Measurements from ENCODE around the gene ZSWIM4.
A peak's percentile ranks its signal among the peaks of the same experiment; 100 is the strongest.
"Not testable (repeated sequence)": the region's sequence is repeated elsewhere in the genome, so short reads cannot be mapped to it uniquely, and the experiment has no call there.

The ZSWIM4 gene

DNA sequence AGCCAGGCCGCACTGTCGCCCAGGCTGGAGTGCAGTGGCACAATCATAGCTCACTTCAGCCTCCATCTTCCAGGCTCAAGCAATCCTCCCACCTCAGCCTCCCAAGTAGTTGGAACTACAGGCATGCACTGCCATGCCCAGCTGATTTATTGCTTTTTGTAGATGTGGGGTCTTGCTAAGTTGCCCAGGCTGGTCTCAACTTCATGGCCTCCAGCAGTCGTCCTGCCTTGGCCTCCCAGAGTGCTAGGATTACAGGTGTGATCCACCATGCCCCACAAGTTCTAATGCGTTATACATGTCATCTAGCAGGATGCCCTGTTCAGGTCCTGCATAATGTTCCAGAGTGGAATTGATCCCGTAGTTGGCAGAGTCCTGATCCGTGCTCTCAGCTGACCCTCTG lies 16.4 kb upstream of the ZSWIM4 start:
- DNase-seq, result no peak

DNA sequence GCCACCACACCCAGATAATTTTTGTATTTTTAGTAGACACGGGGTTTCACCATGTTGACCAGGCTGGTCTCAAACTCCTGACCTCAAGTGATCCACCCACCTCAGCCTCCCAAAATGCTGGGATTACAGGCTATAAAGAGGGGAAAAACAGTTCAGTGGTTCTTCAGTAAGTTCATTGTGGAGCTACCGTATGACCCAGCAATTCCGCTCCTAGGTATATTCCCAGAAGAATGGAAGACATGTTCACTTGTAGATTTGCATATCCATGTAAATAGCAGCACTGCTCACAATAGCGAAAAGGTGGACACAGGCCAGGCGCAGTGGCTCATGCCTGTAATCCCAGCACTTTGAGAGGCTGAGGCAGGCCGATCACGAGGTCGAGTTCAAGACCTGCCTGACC lies 15.4 kb upstream of the ZSWIM4 start:
- DNase-seq, result not testable (repeated sequence)

DNA sequence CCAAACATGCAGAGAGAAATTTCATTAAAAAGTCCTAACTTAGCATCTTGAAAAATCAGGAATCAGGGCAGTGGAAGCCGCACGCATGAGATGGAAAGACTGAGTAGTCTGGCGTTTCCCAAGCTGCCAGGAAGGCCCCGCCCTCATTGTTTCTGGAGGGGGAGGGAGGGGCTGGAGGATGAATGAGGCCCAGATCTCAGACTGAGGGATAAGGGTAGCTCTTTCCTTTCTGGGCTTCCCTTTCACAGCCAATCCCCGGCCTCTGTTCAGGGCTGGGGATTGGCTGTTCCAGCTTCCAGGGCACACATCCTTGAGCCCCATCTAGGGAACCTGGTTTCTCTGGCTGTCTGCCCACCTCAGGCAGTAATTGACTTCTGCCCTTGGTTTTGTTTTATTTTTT lies 13.7 kb upstream of the ZSWIM4 start:
- peak; percentile 88 for DNase-seq

DNA sequence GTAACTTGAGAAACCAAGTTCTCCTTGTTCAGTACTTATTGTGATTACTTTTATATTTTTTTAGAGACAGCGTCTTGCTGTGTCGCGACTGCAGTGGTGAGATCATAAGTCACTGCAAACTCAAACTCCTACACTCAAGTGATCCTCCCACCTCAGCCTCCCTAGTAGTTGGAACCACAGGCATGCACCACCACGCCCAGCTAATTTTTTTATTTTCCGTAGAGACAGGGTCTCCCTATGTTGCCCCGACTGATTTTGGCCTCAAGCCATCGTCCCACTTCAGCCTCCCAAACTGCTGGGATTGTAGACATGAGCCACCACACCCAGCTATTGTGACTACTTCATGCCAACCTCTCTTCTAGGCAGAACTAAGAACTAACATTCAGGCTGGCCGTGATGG lies 12.7 kb upstream of the ZSWIM4 start:
- no peak for DNase-seq

DNA sequence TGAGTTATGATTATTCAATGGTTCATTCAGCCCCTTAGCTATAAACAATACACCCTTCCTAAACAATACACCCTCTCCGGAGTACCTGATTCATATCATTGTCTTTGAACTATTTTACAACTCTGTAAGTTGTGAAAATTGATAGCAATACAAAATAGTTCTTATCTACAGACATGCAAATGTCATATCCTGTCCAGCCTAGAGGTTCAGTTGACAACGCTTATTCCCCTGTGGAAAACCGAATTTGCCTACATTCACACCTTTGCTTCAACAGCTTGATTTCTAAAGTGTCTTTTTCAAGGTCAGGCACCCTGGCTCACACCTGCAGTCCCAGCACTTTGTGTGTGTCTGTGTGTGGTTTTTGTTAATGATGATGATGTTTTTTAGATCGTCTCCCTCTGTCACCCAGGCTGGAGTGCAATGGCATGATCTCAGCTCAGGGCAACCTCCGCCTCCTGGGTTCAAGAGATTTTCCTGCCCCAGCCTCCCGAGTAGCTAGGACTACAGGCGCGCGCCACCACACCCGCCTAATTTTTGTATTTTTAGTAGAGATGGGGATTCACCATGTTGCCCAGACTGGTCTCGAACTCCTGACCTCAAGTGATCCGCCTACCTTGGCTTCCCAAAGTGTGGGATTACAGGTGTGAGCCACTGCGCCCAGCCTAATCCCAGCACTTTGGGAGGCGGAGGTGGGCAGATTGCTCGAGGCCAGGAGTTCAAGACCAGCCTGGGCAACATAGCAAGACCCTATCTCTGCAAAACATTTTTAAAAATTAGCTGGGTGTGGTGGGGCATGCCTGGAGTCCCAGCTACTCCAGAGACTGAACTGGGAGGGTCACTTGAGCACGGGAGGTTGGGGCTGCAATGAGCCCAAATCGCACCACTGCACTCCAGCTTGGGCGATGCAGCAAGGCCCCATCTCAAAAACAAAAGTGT lies 11.4 kb upstream of the ZSWIM4 start:
- DNase-seq, result no peak

DNA sequence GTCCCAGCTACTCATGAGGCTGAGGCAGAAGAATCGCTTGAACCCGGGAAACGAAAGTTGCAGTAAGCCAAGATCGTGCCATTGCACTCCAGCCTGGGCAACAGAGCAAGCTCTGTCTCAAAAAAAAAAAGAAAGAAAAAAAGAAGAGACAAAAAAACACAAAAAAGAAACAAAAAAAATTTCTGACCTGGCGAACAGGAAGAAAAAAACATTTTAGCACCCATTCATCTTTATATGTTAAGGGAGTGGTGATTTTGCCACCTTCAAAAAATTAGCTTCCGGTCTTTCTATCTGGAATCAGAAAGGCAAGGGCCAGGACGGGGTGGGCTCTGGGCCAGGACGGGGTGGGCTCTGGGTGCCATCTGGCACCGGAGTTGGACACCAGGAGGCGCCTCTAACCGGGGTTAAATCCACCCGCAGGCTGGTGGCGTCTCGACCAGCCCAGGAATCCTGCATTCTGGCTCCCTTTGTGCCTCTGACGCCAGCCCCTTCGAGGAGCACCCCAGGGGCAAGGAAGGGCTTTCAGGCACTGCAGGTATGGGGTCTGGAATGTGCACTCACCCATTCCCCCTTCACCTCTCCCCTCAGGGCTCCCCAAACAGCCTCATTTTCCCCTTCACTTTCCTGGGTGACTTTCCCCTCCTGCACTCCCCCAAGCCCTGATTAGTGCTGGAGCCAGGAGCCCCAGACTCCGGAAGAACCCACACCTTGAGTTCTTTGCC lies 10.4 kb upstream of the ZSWIM4 start:
- peak; percentile 85 for DNase-seq

DNA sequence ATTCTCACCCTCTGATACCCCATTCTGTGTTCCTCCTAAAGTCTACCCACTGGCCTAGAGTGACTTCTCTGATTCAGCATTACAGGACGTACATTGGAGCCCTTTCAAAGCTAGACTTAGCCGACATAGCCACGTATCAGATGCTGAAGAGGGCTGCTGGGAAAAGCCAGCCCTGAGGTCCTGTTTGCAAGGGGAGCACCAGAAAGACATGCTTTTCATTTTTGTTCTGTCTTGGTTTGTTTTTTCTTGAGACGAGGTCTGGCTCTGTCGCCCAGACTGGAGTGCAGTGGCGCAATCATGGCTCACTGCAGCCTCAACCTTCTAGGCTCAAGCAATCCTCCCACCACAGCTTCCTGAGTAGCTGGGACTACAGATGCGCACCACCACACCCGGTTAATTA lies 6.3 kb upstream of the ZSWIM4 start:
- DNase-seq, result no peak

DNA sequence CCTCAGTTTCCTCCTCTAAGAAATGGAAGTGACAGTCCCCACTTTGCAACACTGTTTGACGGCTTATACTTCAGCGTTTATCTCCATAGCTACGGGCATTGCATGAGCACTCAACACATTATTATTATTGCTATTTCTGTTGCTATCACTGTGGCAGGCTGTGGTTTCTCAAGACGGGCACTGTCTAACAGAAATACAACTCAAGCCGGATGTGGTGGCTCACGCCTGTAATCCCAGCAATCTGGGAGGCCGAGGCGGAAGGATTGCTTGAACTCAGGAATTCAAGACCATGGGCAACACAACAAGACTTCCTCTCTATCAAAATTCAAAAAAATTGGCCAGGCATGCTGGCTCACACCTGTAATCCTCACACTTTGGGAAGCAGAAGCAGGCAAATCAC lies 4.9 kb upstream of the ZSWIM4 start:
- DNase-seq, result no peak

DNA sequence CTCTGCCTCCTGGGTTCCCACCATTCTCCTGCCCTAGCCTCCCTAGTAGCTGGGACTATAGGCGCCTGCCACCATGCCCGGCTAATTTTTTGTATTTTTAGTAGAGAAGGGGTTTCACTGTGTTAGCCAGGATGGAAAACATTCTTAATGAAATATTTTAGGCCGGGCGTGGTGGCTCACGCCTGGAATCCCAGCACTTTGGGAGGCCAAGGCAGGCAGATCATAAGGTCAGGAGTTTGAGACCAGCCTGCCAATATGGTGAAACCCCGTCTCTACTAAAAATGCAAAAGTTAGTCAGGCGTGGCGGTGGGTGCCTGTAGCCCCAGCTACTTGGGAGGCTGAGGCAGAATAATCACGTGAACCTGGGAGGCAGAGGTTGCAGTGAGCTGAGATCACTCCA lies 1.9 kb upstream of the ZSWIM4 start:
- not testable (repeated sequence) for DNase-seq

DNA sequence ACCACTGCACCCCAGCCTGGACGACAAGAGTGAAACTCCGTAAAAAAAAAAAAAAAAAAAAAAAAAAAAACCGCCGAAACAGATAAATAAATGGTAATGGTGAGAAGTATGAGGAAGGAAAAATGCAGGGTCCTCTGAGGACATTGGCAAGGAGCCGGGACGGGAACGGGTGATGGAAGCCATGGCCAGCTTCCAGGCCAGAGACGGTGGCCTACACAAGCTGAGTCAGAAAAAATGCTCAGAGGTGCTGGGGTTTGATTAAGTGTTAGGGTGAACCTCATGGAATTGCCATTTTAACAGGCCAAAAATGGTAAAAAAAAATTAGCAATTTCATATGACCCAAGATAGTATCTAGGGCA lies 866 bp upstream of the ZSWIM4 start:
- DNase-seq, result no peak

DNA sequence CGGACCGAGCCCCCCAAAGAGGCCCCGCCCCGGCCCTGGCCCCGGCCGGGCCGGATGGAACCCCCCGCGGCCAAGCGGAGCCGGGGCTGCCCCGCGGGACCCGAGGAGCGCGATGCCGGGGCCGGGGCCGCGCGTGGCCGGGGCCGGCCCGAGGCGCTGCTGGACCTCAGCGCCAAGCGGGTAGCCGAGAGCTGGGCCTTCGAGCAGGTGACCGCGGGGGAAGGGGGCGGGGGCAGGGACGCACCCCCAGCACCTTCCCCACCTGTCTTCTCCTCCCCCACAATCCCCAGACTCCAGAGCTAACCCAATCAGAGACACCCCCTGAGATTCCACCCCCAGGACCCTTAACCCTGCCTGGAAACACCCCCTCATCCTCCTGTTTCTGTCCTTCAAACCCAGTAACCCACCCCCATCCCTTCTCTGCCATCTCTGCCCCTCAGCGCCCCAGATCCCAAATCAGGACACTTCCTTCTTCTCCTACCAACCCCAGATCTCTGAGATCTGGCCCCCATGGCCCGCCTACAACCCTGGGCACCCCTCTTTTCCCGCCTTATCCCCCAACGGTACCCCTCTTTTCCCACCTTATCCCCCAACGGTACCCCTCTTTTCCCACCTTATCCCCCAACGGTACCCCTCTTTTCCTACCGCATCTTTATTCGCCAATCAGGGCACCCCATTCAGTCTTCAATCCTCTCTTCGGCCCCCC lies 505 bp downstream of the ZSWIM4 start:
- peak; percentile 28 for DNase-seq

DNA sequence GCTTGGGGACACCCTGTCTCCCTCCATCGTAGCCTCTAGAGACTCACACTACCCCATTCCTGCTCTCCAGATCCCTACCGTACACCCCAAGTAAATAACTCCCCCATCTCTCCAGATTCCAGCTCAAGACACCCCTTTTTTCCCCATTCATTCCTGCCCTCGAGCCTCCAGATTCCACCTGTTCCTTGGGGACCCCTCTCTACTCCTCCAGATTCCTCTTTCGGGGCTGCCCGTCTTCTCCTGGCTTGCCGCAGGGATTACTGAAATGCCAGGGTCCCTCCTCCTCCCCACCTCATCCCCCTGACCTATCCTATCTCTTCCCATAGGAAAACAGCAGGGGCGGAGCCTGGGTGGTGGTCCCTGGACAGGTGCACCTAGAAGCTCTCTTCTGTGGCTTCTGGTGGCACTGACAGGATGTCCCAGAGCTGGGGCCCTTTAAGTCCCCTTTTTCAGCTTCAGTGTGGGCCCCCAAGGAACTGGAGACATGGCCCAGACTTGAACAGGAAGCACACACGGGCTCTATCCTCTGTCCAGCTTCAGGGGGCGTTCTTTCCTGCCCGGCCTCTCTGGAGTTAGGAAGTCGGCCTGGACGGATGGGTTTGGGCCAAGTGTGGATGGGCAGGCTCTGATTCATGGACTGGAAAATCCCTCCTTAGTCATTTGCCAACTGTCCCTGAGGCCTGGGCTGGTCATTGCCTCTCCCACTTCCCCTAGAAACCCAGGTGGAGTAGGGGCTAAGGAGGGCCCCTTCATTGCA lies 1.2 kb downstream of the ZSWIM4 start:
- peak; percentile 74 for DNase-seq

DNA sequence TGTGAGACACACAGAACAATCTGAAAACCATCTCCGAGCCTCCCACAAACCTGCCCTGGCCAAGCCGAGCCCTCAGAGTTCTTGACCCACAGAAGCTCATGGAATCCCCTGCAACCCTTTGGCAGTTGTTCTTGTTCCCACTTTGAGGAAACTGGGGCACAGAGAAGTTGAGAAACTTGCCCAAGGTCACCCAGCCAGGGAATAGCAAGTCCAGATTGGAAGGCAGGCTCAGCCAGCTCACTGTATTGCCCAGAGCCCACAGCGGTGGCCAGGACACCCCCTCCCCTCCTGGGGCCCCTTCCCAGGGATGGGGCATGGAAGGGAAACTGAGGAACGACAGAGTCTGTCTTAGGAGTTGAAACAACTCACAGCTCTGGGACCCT lies 1.8 kb downstream of the ZSWIM4 start:
- DNase-seq, result no peak

DNA sequence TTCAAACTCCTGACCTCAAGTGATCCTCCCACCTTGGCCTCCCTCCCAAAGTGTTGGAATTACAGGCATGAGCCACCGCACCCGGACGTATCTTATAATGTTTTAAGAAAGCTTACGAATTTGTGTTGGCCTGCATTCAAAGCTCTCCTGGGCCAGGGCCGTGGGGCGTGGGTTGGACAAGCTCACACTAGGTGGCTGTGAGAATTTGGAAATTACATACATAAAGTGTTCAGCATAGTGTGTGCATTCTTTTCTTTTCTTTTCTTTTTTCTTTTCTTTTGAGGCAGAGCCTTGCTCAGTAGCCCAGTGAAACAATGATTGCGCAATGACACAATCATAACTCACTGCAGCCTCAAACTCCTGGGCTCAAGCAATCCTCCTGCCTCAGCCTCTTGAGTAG lies 2.6 kb downstream of the ZSWIM4 start:
- no peak for DNase-seq

DNA sequence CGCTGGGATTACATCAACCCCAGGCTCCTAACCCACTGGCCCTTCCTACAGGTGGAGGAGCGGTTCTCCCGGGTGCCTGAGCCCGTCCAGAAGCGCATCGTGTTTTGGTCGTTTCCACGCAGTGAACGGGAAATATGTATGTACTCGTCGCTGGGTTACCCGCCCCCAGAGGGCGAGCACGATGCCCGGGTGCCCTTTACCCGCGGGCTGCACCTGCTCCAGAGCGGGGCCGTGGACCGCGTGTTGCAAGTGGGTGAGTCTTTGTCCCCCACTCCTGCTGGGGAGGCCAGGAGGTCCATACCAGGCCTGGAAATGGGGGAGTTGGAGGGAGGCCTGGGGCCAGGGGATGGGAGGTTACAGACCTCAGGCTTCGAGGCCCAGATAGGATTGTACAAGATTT lies 4.4 kb downstream of the ZSWIM4 start:
- DNase-seq, result no peak

DNA sequence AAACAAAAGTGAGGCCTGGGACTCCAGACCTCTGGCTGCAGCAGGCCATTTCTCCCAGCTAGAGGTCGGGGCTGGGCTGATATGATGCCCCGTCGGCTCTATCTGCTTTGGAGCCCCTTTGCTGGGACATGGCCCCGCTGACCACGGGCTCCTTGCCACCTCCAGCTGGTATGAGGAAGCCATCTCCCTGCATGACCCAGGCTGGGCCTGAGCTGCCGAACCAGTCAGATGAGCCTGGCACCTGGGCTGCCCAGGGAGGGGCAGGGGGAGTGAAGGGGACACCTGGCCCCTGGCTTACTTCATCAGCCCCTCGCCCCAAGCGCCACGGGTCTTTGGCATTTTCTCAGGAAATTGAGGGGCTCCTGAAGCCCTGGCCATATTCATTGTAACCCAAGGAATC lies 7.8 kb downstream of the ZSWIM4 start:
- DNase-seq, result no peak

DNA sequence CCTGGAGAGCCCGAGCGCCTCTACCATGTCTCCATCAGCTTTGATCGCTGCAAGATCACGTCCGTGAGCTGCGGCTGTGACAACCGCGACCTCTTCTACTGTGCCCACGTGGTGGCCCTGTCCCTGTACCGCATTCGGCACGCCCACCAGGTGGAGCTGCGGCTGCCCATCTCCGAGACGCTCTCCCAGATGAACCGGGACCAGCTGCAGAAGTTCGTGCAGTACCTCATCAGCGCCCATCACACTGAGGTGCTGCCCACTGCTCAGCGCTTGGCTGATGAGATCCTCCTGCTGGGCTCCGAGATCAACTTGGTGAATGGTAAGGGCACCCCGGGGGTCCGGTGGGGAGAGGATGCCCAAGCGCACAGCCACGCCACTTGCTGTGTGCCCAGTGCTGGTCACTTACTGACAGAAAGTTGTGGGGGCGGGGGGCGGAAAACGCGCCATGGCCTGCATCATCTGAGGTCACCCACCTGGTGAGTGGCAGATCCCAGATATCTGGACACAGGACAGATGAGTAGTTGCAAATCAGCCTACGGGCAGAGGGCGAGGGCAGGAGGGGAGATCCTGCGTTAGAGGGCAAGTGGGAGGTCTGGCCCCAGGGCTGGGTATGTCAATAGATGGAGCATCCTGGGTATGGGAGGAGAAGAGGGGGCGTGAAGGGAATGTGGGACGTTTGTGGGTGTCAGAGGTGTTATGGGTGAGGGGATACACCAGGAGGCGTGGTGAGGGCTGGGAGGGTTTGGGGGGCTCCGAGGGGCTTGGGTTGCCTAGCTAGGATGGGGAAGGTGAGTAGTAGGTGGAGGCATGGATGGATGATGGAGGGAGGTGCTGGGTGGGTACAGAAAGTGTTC lies 9.8 kb downstream of the ZSWIM4 start:
- DNase-seq, result peak; percentile 77

DNA sequence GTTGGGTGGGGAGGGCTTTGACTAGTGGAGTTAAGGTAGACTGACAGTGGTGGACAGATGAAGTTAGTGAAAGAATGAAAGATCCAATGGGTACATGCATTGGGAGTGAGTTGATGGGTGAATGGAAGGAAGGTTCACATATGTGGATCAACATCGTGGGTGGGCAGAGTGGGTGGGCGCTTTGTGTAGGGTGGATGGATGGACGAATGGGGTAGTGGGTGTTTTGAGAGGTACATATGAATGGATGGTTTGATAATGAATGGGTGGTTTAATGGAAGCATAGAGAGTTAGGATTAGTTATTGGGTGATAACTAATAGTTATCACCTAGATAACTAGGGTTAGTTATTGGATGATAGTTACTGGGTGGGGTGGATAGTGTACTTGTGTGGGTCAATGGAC lies 11.5 kb downstream of the ZSWIM4 start:
- no peak for DNase-seq

DNA sequence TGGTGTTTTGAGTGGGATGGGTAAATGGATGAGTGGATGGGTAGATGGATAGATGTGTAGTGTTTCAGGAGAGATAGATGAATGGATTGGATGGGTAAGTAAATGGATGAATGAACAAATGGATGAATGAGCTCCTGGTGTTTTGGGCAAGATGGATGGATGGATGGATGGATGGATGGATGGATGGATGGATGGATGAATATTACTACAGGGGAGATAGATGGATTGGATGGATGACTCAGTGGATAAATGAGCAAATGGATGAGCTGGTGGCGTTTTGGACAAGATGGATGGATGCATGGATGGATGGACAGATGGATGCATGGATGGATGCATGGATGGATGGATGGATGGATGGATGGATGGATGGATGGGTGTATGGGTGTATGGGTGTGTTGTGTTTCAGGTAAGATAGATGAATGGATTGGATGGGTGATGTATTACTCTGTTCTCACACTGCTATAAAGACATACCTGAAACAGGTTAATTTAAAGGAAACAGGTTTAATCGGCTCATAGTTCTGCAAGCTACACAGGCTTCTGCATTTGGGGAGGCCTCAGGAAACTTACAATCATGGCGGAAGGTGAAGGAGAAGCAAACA lies 12.3 kb downstream of the ZSWIM4 start:
- DNase-seq, result no peak

DNA sequence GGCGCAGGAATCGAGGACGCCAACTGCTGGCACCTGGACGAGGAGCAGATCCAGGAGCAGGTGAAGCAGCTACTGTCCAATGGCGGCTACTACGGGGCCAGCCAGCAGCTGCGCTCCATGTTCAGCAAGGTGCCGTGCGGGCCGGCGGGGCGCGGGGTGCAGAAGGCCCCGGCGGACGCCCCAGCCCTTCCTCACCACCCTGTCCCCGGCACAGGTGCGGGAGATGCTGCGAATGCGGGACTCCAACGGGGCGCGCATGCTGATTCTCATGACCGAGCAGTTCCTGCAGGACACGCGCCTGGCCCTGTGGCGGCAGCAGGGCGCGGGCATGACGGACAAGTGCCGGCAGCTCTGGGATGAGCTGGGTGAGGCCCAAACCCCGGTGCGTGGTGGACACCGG lies 13.6 kb downstream of the ZSWIM4 start:
- no peak for DNase-seq

DNA sequence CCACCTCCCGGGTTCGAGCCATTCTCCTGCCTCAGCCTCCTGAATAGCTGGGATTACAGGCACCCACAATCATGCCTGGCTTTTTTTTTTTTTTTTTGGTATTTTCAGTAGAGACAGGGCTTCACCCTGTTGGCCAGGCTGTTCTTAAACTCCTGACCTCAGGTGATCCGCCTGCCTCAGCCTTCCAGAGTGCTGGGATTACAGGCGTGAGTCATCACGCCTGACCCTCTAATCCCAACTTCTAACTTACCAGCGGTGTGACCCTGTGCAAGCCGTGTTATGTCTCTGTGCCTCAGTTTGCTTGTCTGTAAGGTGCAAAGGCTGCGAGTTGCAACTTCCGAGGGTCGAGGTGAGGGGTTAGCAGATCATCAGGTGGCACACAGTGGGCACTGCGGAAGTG lies 17.3 kb downstream of the ZSWIM4 start:
- DNase-seq, result no peak

DNA sequence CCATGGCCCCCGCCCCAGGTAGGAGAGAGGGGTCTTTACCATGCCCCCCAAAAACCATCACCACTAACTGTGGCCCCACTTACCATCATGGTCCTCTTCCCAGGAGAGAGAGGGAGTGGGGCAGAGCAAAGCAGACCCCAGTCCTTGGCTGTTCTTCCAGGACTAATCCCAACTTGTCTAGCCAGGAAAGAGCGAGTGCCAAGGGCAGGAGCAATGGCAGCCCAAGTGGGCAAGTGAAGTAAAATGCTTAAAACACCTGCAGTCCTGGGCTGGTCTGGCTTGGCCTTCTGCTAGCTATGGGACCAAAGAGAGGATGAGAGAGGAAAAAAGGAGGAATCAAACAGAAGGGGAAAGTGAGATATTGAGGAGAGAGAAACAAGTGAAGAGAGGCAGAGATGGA lies 17.9 kb downstream of the ZSWIM4 start:
- DNase-seq, result no peak
